SKM-1 (cell line): ENCODE measurements around the gene HCAR3.
"Not testable (repeated sequence)": the region's sequence is repeated elsewhere in the genome, so short reads cannot be mapped to it uniquely, and the experiment has no call there.

Experiments used
- DNase-seq: peaks from one replicate; lab custom pipeline; 2025; ENCODE audit not compliant: unreplicated experiment; lab: John Stamatoyannopoulos, UW

The HCAR3 gene

DNA sequence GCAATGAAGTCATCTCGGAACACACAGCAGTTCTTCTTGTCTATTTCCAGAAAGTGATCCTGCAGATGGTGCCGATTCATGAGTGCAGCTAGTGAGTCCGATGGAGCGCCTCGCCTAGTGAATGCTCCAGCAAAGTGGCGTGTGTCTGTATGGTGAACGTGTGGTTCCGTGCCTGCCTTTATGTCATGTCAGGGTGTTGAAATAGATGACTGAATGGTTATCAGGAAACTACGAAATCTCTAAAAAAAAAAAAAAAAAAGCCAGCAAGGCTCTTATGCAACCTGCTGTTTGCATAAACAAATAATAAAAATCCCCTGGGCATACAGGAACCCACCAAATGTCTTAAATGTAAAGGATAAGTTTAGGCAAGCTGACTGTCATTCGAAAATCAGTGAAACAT lies at the start of gene HCAR3:
Gene HCAR3 (minus strand): TSS at position 154 of the 400 bp plus-strand sequence. CDS start 74 bp downstream, at position 80.
- DNase-seq: not testable (repeated sequence)

DNA sequence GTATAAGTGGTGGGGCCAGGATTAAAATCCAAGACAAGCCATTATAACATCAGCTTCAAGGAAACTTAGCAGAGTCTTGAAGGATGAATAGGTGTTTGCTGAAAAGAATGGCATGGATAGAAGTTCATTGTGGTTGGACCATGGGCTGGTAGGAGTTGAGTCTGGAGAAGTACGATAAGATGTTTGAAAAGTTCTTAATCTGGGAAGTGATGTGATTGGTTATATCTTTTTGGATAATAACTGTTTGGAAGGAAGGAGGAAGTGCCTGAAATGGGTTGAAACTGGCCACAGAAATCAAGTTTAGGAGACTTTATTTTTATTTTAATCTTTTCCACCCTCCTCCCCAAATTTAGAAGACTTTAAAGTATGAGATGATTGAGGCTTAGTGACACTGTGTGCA lies 41.0 kb upstream of the HCAR3 start:
- no peak for DNase-seq

DNA sequence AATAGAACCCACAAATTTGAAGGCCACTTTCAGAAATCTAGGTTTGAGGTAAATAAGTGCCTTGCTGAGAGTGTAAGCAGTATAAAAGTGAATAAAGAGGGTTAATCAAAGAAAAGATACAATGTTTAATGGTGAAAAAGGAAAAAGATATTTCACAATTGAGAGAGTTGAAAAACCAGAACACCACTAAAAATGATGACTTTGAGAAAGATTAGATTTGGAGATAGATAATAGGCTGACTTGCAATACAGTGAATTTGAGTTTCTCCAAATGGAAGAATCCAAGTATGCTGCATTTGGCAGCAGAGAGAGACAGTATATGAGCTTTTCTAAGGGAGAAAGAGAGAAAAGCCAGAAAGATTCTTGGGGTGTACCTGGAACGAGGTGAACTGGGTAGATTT lies 38.2 kb upstream of the HCAR3 start:
- DNase-seq: no peak

DNA sequence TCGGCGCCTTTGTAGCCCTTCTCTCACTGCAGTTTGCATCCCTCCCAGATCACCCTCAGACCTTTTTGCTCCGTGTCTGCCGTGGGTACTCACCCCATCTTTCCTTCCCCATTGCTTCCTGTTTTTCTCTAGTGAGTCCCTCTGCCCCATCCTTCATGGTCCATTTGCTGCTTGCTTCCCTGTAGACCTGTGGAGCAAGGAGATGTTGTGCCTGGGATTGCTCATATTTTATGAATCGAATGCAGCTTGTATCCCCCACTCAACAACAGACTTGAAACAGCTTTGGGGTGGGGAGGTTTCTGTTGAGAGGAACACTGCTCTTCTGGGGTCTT lies 36.7 kb upstream of the HCAR3 start:
- DNase-seq: no peak

DNA sequence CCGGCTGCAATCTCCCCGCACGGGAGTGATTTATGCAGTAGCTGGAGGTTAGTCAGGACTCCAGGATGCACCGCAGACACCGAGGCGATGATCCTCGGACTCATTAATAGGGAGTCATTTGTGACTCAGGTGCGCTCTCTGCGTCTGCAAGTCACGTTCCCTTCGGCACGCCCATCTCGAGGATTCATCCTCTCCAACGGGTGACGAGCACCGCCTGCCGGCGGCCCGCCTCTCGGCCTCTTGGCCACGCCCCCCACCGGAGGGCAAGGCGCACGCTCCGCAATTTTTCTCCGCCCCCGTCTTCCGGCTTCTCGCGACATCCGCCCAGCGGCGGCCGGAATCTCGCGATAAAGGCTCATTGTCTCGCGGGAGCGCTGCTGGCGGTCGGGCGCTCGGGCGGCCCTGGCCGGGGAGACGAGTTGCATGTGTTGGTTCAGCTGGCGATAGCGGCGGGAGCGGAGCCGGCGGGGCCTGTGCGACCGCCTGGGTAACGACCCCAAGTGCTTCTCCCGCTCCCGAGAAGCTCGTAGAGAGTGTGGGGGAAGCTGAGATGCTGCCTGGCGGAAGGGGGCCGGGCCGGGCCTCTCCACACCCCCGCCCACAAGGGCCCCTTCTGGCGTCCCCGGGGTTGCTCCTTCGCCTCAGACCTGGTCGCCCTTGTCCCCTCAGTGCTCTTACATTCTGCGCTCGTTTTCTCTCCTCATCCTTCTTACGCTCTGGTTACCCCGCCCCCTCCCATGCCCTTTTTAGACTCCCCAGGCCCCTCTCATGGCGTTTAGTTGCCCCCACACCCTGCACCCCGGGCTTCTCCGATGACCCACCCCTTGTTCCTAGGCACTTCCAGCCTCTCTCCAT lies 36.1 kb upstream of the HCAR3 start, which contains the start of gene DENR:
Gene DENR (plus strand): TSS at position 361 of the 855 bp plus-strand sequence. CDS start 878 bp downstream, outside the sequence.
- peak; percentile 73 for DNase-seq

DNA sequence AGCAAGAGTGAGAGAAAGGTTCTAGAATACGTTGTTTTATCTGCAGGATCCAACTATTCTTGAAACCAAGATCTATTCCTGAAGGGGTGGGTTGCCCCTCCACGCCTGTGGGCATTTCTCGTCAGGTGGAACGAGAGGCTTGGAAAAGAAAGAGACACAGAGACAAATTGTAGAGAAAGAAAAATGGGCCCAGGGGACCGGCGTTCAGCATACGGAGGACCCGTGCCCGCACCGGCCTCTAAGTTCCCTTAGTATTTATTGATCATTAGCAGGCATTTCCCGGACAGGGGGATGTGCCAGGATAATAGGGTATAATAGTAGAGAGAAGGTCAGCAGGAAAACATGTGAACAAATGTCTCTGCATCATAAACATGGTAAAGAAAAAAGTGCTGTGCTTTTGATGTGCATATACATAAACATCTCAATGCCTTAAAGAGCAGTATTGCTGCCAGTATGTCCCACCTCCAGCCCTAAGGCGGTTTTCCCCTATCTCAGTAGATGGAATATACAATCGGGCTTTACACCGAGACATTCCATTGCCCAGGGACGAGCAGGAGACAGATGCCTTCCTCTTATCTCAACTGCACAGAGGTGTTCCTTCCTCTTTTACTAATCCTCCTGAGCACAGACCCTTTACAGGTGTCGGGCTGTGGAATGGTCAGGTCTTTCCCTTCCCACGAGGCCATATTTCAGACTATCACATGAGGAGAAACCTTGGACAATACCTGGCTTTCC lies 34.3 kb upstream of the HCAR3 start:
- DNase-seq: not testable (repeated sequence)

DNA sequence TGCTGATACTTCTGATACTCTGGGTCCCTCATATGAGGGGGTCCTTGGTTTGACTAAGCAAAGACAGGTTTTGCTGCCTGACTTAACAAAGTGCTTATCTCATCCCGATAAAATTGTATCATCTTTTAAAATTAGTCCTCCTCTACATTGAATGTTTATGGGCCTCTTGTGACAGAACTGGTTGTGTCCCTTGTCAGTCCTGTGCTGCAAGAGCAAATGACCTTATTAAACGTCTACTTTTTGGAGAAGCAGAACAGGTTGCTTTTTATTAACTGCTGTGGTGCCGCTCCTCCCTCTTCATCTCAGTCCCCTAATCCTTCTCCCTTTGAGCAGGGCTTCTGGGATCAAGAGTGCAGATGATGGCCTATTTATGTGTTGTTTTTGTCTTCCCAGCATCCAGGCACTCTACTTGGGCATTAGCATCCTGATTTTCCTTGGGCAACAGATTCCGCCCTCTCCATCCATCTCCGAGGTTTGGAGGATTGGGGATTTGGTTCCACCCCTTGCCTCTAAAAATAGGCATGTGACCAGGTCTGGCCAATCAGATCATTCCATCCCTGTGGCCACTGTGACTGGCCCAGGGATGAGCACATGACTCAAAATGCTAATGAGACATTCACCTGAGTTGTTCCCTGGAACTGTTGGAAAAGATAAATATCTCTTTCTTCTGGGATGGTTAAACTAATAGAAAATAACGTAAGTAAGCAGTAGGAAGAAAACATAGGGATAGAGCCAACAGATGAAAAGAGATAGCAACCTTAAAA lies 33.1 kb upstream of the HCAR3 start:
- DNase-seq: no peak

DNA sequence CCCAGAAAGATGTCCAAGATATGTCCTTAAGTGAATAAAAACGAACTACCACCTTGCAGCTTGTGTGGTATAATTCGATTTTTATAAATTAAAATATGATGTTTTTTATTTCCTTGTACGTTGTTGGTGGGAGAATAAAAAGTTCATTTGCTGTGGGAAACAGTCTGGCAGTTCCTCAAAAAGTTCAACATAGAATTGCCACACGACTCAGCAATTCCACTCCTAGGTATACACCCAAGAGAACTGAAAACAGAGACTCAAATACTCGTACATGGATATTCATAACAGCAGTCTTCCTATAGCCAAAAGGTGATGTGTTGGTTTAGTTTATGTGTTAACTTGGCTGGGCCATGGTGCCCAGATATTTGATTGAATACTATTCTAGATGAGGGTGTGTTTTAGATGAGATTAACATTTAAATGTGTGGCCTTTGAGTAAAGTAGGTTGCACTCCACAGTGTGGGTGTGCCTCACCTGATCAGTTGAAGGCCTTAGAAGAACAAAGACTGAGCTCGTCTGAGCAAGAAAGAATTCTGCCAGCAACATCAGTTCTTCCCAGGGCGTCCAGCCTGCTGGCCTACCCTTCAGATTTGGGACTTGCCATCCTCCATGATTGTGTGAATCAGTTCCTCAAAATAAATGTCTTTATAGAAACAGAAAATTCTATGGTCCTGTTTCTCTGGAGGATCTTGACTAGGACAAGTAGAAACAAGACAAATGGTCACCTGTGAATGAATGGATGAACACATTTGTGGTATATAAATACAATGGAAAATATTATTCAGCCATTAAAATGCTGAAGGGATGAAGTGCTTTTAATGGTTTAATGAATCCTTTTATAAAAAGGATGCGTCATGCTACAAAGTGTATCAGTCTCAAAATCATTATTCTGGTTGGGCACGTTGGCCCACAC lies 30.9 kb upstream of the HCAR3 start:
- no peak for DNase-seq

DNA sequence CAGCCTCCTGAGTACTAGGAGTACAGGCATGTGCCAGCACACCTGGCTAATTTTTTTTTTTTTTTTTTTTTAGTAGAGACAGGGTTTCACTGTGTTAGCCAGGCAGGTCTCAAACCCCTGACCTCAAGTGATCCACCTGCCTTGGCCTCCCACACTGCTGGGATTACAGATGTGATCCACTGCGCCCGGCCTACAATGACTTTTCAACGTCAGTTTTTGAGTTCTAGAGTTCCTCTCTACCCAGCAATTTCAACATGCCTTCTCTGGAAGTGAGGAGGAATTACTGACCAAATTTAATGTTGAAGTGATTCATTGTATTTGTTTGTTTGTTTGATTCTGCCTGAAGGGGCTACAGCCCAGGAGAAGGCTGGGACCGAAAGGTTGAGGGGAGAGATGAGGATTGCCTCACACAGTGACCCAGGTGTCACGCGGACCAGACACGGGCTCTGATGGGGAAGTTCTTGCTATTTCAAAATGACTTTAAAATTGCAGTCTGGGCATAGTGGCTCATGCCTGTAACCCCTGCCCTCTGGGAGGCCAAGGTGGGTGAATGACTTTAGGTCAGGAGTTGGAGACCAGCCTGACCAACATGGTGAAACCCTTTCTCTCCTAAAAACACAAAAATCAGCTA lies 27.4 kb upstream of the HCAR3 start:
- no peak for DNase-seq

DNA sequence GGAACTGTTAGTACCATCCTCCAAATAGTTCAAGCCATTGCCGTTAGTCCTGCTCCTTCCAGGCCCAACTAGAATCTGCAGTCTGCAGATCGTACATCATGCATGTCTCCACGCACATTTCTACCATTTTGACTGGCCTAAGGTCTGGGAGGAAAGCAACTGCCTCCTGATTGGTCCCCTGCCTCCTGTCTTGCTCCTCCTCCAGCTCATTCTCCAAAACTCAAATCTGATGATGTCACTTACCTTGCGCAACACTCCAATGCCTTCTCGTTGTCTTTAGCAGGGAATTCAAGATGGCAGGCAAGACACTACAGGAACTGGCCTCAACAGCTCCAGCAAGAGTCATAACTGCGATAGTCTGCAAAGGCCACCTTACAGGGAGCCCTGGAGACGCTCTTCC lies 23.7 kb upstream of the HCAR3 start:
- no peak for DNase-seq

DNA sequence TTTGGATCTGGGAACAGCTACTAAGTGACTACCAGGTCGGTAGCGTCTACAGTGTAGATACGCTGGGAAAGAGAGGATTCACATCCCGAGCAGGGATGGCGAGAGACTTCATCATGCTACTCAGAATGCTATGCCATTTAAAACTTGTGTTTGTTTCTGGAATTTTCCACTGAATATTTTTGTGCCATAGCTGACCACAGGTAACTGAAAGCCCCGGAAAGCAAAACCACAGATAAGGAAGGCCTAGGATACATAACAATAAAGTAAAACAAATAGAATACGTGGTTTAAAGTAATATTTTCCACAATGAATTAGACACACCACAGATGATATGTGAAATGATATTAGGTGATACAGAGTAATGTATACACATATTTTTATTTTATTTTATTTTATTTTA lies 22.0 kb upstream of the HCAR3 start:
- DNase-seq: no peak

DNA sequence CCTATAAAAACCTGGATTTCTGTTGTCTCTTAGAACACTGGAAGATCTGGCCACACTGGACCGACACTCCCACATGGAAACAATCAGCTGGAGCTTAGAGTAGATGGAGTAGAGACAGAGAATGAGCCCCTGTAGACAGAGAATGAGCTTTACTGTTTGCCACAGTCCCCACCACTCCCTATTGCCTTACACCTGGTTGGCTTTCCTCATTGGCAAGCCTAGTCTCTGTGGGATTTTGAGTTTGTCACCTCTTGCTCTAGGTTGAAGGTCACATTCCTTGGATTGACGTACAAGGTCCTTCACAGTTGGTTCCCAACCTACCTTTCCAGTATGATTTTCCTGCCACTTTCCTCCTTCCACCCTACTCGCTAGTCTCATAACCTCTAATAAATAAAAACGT lies 16.0 kb upstream of the HCAR3 start:
- DNase-seq: no peak

DNA sequence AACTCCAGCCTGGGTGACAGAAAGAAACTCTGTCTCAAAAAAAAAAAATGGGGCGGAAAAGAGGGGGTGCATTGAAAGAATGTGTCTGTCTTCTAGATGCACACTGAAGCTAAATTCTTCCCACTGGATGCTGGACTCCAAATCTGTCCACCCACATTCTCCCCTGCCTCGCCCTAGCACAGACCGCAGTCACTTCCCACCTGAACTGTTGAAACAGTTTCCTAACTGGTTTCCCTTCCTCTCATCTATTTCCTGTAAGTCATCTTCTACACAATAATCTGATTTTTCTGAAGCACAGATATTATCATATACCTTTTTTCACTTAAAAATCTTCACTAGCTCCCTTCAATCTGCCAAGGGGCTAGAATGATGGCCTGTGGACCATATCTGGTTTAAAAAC lies 15.6 kb upstream of the HCAR3 start:
- DNase-seq: no peak

DNA sequence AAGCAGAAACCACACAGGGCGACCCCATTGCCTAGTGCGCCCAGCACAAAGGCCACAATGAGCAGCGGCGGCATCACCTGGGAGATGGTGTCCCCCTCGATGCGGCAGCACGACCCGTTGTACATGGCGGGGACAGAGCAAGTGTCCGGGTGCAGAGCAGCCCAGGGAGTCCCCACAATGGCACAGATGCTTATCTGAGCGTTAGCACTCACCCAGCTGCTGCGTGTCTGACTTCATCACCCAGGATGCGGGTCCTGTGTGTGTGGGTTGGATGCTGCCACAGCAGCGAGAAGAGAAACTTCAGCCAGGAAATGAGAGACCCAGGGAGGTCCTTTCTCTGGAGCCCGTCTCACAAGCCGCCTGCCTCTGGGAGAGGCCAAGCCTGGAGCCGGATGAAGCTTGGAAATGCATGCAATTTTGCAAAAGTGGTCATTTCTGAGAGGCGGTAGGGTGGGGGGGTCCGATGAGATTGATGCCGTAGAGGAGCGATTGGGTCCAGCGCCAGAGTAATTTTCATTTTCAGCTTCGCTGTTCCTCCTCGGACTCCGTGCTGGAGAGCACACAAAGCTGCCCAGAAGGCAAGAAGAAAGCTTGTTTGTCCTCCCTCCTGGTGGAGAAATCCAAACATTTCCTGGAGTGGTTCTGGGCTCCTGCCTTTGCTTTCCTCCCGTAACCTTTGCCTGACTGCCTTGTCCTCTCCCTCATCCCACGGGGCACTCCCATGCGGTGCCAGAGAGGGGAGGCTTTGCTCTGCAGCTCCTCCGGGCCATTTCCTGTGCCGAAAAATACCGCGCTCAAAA lies 13.8 kb upstream of the HCAR3 start, which contains the start of gene HCAR1:
Gene HCAR1 (minus strand): TSS at position 630 of the 800 bp plus-strand sequence. CDS start 505 bp downstream, at position 125.
- DNase-seq: no peak

DNA sequence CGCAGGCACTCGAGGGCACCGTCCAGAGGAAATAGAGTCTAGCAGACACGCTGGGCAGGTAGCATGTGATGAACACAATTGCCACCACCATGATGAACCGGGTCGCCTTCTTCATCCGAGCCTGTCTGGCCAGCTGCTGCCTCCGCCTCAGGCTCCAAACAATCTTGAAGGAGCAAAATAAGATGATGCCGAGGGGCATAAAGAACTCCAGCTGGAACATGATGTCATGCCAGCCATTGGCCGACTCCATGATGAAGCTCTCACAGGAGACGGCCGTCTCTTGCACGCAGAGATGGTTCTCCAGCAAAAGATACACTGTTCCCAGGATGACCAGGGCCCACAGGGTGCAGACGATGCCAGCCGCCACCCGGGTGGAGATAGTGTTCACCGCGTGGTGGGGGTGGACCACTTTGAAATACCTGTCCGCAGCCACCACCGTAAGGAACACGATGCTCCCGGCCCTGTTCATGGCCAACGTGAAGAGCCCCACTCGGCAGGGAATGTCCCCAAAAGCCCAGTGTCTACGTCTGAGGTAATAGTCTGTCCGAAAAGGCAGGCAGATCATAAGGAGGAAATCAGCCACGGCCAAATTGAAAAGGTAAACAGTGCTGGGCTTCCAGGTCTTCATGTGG lies 13.1 kb upstream of the HCAR3 start:
- no peak for DNase-seq

DNA sequence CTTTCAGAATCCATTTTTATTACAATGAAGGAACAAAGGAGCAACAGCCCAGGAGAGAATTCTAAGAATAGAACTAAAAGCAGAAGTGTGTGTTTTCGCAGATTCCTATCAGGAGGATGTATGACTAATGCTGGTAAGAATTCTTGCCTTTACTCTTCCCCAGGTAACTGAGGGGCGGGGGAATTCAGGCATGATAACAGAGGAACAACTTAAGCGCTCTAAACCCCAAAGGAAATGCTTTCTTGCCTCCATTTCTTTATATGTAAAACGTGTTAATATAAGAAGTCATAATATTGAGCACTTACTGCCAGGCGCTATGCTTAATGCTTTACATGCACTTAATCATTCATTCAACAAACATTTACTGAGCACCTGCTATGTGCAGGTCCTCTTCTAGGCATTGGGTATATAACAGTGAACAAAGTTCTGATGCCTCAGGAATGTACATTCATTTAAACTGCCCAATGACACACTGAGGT lies 9.5 kb upstream of the HCAR3 start:
- DNase-seq: no peak

DNA sequence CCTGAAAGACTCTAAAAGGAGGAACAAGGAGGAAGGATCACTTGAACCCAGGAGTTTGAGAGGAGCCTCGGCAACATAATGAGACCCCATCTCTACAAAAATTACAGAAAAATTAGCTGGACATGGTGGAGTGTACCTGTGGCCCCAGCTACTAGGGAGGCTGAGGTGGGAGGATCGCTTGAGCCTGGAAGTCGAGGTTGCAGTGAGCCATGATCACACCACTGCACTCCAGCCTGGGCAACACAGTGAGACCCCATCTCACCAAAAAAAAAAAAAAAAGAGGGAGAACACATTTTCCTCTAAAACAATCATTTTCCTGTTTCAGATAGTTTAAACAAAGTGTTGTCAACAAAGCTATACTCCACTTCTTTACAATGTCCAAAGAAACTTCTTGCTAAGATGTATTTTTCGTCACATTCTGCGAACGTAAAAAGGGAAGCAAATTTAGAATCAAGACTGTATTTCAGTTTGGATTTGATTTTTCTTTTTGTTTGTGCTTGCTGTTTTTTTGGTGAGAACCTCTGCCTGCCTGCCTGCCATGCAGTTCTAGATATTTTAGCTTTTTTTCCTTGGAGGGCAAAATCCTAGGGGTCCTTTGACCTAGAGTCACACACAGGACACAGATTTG lies 9.0 kb upstream of the HCAR3 start:
- no peak for DNase-seq

DNA sequence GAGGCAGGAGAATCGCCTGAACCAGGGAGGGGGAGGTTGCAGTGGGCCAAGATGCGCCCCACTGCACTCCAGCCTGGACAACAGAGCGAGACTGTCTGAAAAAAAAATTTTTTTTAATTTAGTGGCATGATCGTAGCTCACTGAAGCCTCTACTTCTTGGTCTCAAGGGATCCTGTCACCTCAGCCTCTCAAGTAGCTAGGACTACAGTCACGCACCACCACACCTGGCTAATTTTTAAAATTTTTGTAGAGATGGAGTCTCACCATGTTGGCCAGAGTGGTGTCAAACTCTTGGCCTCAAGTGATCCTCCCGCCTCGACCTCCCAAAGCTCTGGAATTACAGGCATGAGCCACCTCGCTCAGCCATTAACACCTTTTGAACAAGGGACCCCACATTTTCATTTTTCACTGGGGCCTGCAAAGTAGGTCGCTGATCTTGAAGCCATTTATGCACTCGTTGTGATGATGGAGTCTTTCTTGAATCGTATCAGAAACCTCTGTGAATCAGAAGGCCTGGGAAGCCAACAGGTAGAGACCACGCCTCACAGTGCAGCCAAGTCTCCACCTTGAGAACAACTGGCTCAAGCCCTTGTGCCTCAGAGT lies 8.1 kb upstream of the HCAR3 start:
- DNase-seq: no peak
